ENCODE data around the gene KRT15.
A peak's percentile ranks its signal among the peaks of the same experiment; 100 is the strongest.

Gene KRT15

DNA sequence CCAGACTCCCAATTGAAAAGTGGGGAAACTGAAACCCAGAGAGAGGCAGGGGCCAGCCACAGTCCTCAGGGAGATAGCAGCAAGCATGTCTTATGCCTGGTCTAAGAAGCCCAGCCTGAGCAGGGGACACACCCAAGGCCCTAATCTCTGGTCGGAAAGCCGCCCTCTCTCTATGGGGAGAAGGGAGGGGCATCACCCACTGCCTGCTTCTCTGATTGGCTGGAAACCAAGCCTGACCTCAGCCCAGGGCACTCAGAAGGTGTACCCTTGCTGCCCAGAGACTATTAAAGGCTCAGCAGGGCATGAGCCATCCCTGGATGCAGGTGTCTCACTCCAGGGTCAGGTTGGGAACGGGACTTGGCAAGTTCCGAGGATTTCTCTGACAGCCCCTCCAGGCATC, 7.6 kb downstream of the KRT15 start:
- Histone ChIP-seq H3K9ac (ENCODE audit: low read depth, low read length) (no peak overlapping the region), H3K9me3 (replicated peaks; ENCODE audit: low read length) (no peaks in the 10 kb centered on the region), H3K36me3 (ENCODE audit: insufficient read depth, low read length) (no peaks in the 10 kb centered on the region), H3K4me1 (ENCODE audit: control insufficient read depth, insufficient read depth, low read length) (no peaks in the 10 kb centered on the region), H3K27me3 (ENCODE audit: control insufficient read depth, insufficient read depth, low read length) (peaks cover 17% of the 10 kb centered on the region), H3K4me3 (ENCODE audit: low read length) (no peak overlapping the region), H3K4me2 (ENCODE audit: low read length) (no peak overlapping the region)

GRCh38 chr17:41510251-41511065, 8.2 kb downstream of the KRT15 start:
- H3K36me3 ChIP-seq (ENCODE audit: insufficient read depth, low read length): no peaks in the 10 kb centered on the region
- H3K27me3 ChIP-seq (ENCODE audit: control insufficient read depth, insufficient read depth, low read length): peaks cover 18% of the 10 kb centered on the region
- no peaks in the 10 kb centered on the region for H3K9me3 ChIP-seq (replicated peaks; ENCODE audit: low read length)
- no peak overlapping the region for H3K4me2 ChIP-seq (ENCODE audit: low read length)
- H3K4me3 ChIP-seq (ENCODE audit: low read length): no peak overlapping the region
- no peaks in the 10 kb centered on the region for H3K4me1 ChIP-seq (ENCODE audit: control insufficient read depth, insufficient read depth, low read length)
- no peak overlapping the region for H3K9ac ChIP-seq (ENCODE audit: low read depth, low read length)

DNA sequence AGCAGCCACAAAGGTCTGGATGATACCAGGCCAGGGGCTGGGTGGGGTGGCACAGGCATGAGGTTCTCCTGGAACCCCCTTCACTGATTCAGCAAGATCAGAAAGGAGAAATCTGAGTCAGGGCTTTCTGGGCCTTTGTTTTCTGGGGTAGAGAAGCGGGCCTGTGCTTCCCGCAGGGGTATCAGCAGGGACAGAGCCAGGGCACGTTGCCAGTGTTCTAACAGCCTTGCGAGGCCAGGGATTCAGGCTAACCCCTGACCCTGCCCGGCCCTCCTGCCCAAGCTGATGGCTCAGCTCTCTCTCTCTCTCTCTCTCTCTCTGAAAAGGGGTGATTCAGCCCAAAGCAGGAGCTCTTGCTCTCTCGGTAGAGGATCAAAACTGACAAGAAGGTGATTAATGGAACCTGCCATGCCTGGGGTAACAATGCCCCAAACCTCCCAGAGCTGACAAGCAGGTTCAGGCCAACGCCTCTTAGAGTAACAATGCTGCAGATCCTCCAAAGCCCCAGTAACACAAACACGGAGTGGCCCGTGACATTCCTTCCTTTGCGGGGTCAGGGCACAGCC, 11.3 kb downstream of the KRT15 start:
- H3K4me2 ChIP-seq (ENCODE audit: low read length): no peak overlapping the region
- no peaks in the 10 kb centered on the region for H3K36me3 ChIP-seq (ENCODE audit: insufficient read depth, low read length)
- no peak overlapping the region for H3K9ac ChIP-seq (ENCODE audit: low read depth, low read length)
- H3K4me3 ChIP-seq (ENCODE audit: low read length): no peak overlapping the region
- H3K27me3 ChIP-seq (ENCODE audit: control insufficient read depth, insufficient read depth, low read length): peaks cover 14% of the 10 kb centered on the region
- no peaks in the 10 kb centered on the region for H3K4me1 ChIP-seq (ENCODE audit: control insufficient read depth, insufficient read depth, low read length)
- no peaks in the 10 kb centered on the region for H3K9me3 ChIP-seq (replicated peaks; ENCODE audit: low read length)

DNA sequence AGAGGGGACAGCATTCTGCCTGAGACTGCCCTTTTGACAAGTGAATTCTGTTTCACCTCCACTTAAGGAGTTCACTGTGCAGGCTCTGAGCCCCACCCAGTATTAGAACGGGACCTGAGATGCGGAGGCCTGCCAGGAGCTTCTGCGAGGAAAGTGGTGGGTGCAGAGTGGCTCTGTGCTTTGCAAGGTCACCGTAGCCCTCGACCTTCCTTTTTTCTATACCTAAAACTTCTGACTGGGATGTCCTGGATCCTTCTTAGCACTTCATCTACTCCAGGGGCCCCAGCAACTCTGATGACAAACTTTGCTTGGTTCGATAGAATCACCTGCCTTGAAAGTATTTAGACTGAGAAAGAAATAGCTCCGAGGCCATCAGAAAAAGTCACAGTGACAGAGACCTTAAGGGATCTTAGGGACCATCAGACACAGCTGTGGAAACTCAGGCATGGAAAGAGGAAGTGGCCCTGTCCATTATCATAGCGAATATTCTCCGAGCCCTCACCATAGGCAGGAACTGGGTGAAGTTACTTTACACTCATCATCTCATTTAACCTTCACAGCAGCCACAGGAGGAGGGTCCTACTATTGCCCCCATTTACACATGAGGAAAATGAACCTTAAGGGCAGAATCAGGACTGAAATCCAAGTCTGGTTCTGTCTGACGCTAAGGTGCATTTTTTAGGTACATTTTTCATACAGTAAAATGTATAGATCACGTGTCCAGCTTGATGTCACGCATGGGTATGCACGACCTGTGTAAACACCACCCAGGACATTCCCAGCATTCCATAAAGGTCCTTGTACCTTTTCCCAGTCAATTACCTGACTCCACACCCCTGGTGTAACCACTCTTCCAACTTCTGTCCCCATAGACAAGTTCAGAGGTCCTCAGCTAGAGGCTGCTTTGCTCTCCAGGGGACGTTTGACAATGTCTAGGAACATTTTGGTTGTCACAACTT, 12.6 kb downstream of the KRT15 start:
- H3K4me1 ChIP-seq (ENCODE audit: control insufficient read depth, insufficient read depth, low read length): no peaks in the 10 kb centered on the region
- H3K36me3 ChIP-seq (ENCODE audit: insufficient read depth, low read length): no peaks in the 10 kb centered on the region
- H3K27me3 ChIP-seq (ENCODE audit: control insufficient read depth, insufficient read depth, low read length): peaks cover 14% of the 10 kb centered on the region
- no peak overlapping the region for H3K4me3 ChIP-seq (ENCODE audit: low read length)
- no peak overlapping the region for H3K4me2 ChIP-seq (ENCODE audit: low read length)
- H3K9me3 ChIP-seq (replicated peaks; ENCODE audit: low read length): no peaks in the 10 kb centered on the region
- no peak overlapping the region for H3K9ac ChIP-seq (ENCODE audit: low read depth, low read length)

GRCh38 chr17:41505007-41505808, 13.5 kb downstream of the KRT15 start, which contains the start of gene KRT13:
TSS of gene KRT13 (minus strand) at chr17:41505612. CDS start at chr17:41505550, 62 bp downstream.
- Histone ChIP-seq H3K9ac (ENCODE audit: low read depth, low read length) (no peak within 1 kb of the TSS), H3K4me3 (ENCODE audit: low read length) (no peak within 1 kb of the TSS), H3K9me3 (replicated peaks; ENCODE audit: low read length) (no peaks in the 10 kb centered on the region), H3K27me3 (ENCODE audit: control insufficient read depth, insufficient read depth, low read length) (peaks cover 12% of the 10 kb centered on the region), H3K4me2 (ENCODE audit: low read length) (no peak within 1 kb of the TSS), H3K4me1 (ENCODE audit: control insufficient read depth, insufficient read depth, low read length) (peaks cover 5% of the 10 kb centered on the region), H3K36me3 (ENCODE audit: insufficient read depth, low read length) (no peaks in the 10 kb centered on the region)

DNA sequence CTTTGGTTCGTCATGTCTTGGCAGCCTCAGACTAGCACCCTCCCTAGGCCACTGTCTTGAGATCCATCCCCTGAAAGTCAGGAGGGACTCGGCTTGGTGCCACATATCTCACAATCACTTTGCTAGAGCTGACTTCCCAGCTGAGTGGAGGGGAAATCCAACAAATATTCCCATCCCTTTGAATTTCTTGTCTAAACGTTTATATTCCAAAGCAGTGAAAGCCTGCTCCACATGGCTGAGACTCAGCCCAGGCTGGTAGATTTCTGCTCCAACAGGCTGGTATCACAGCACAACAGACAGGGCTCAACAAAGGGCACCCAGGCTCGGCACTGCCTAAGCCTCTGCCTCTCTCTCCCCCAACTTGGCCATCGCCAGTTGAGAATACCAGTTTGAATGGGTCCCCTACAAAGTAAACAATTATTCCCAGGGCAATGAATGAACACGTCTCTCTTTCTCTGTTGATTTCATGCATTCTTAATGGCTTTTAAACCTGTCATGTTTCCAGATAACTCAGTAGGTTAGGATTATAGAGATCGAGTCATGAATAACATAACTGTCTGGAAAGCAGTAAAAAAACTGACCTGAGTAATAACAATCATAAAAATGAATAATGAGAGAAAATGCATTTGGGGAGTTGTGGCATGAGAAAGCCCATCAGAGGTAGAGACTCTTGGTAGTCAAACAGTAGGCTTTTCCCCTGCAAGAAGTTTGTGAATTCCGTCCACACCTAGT, 14.3 kb downstream of the KRT15 start:
- Histone ChIP-seq H3K4me2 (ENCODE audit: low read length) (no peak overlapping the region), H3K9me3 (replicated peaks; ENCODE audit: low read length) (no peaks in the 10 kb centered on the region), H3K4me1 (ENCODE audit: control insufficient read depth, insufficient read depth, low read length) (peaks cover 13% of the 10 kb centered on the region), H3K27me3 (ENCODE audit: control insufficient read depth, insufficient read depth, low read length) (peaks cover 10% of the 10 kb centered on the region), H3K4me3 (ENCODE audit: low read length) (no peak overlapping the region), H3K36me3 (ENCODE audit: insufficient read depth, low read length) (no peaks in the 10 kb centered on the region), H3K9ac (ENCODE audit: low read depth, low read length) (no peak overlapping the region)

DNA sequence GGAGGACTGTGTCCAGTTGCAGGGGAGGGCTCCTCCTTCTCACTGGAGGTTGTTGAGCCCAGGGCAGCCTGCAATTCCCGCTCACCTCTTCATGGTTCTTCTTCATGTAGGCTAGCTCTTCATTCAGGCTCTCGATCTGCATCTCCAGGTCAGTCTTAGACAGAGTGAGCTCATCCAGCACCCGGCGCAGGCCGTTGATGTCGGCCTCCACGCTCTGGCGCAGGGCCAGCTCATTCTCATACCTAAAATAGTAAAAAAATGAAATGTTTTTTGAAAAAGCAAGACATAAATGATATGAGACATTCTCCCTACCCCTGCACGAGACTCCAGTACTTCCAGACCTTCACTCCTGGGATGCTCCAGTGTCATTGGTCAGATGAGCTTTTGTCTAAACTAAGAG, 15.5 kb downstream of the KRT15 start:
- H3K4me1 ChIP-seq (ENCODE audit: control insufficient read depth, insufficient read depth, low read length): peaks cover 14% of the 10 kb centered on the region
- no peaks in the 10 kb centered on the region for H3K36me3 ChIP-seq (ENCODE audit: insufficient read depth, low read length)
- H3K4me3 ChIP-seq (ENCODE audit: low read length): no peak overlapping the region
- no peak overlapping the region for H3K9ac ChIP-seq (ENCODE audit: low read depth, low read length)
- no peak overlapping the region for H3K4me2 ChIP-seq (ENCODE audit: low read length)
- H3K27me3 ChIP-seq (ENCODE audit: control insufficient read depth, insufficient read depth, low read length): peaks cover 7% of the 10 kb centered on the region
- no peaks in the 10 kb centered on the region for H3K9me3 ChIP-seq (replicated peaks; ENCODE audit: low read length)

- Histone ChIP-seq H3K4me3 (ENCODE audit: low read length) (no peak overlapping the region), H3K4me2 (ENCODE audit: low read length) (peak overlapping the region; percentile 1), H3K27me3 (ENCODE audit: control insufficient read depth, insufficient read depth, low read length) (no peaks in the 10 kb centered on the region), H3K36me3 (ENCODE audit: insufficient read depth, low read length) (no peaks in the 10 kb centered on the region), H3K9me3 (replicated peaks; ENCODE audit: low read length) (no peaks in the 10 kb centered on the region), H3K9ac (ENCODE audit: low read depth, low read length) (no peak overlapping the region), H3K4me1 (ENCODE audit: control insufficient read depth, insufficient read depth, low read length) (peaks cover 22% of the 10 kb centered on the region)
Measured at GRCh38 chr17:41500131-41500911, 18.4 kb downstream of the KRT15 start.

GRCh38 chr17:41499714-41500113, 19.0 kb downstream of the KRT15 start:
- Histone ChIP-seq H3K9me3 (replicated peaks; ENCODE audit: low read length) (no peaks in the 10 kb centered on the region), H3K36me3 (ENCODE audit: insufficient read depth, low read length) (no peaks in the 10 kb centered on the region), H3K9ac (ENCODE audit: low read depth, low read length) (no peak overlapping the region), H3K4me1 (ENCODE audit: control insufficient read depth, insufficient read depth, low read length) (peaks cover 24% of the 10 kb centered on the region), H3K4me2 (ENCODE audit: low read length) (peak overlapping the region; percentile 1), H3K4me3 (ENCODE audit: low read length) (no peak overlapping the region), H3K27me3 (ENCODE audit: control insufficient read depth, insufficient read depth, low read length) (no peaks in the 10 kb centered on the region)

GRCh38 chr17:41498276-41498675, 20.4 kb downstream of the KRT15 start:
- Histone ChIP-seq H3K9ac (ENCODE audit: low read depth, low read length) (no peak overlapping the region), H3K9me3 (replicated peaks; ENCODE audit: low read length) (no peaks in the 10 kb centered on the region), H3K27me3 (ENCODE audit: control insufficient read depth, insufficient read depth, low read length) (no peaks in the 10 kb centered on the region), H3K4me2 (ENCODE audit: low read length) (no peak overlapping the region), H3K36me3 (ENCODE audit: insufficient read depth, low read length) (no peaks in the 10 kb centered on the region), H3K4me3 (ENCODE audit: low read length) (no peak overlapping the region), H3K4me1 (ENCODE audit: control insufficient read depth, insufficient read depth, low read length) (peaks cover 30% of the 10 kb centered on the region)
